ENCODE measurements around the gene CD3D.

The CD3D gene

DNA sequence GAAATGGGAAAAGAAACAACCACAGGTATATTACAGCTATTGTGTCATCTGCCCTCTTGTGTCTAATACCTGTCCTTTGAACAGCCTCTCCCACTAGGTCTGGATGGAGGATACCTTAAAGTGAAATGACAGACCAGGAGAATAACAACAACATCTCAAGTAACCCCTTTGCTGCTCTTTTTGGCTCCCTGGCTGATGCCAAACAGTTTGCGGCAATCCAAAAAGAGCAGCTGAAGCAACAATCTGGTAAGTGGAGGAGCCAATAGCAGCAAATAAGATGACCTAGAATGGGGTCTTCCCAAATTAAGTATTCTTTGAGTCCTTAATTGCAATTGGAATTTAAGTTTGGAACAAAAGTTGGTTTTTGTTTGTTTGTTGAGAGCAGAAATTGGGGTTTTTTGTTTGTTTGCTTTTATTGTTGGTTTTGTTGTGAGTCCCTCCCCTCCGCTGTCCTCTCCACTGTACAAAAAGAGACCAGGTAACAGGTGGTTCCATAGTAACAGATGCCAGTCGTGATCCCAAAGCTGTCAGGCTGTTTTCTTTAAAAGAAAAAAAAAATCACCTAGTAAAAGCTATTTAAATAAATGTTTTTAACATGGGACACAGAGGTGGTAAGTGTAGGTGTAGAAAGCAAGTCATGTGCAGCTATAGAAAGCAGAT lies 22.6 kb upstream of the CD3D start:
- Histone ChIP-seq H2AFZ (ENCODE audit: low read length, unreplicated experiment) (no peak overlapping the region), H3K4me1 (ENCODE audit: control insufficient read depth, insufficient read depth, low read length, unreplicated experiment) (no peaks in the 10 kb centered on the region), H3K36me3 (ENCODE audit: insufficient read depth, low read length) (peaks cover 17% of the 10 kb centered on the region), H3K27me3 (ENCODE audit: insufficient read depth, low read length) (no peaks in the 10 kb centered on the region), H3K79me2 (ENCODE audit: control insufficient read depth, insufficient read depth, low read length, unreplicated experiment) (peaks cover 31% of the 10 kb centered on the region), H3K27ac (ENCODE audit: low read depth, low read length) (no peak overlapping the region), H3K4me3 (ENCODE audit: low read depth, low read length) (no peak overlapping the region)

- Histone ChIP-seq H3K4me1 (ENCODE audit: control insufficient read depth, insufficient read depth, low read length, unreplicated experiment) (no peaks in the 10 kb centered on the region), H3K27ac (ENCODE audit: low read depth, low read length) (peak within 1 kb of the TSS; percentile 37; the same call in 1 of the 2 replicates), H2AFZ (ENCODE audit: low read length, unreplicated experiment) (peak within 1 kb of the TSS; percentile 99), H3K79me2 (ENCODE audit: control insufficient read depth, insufficient read depth, low read length, unreplicated experiment) (peaks cover 37% of the 10 kb centered on the region), H3K27me3 (ENCODE audit: insufficient read depth, low read length) (no peaks in the 10 kb centered on the region), H3K4me3 (ENCODE audit: low read depth, low read length) (peak within 1 kb of the TSS; percentile 97), H3K36me3 (ENCODE audit: insufficient read depth, low read length) (no peaks in the 10 kb centered on the region)
Observed at GRCh38 chr11:118359295-118359958, 16.9 kb upstream of the CD3D start, which contains the start of gene UBE4A. Gene UBE4A (plus strand): TSS chr11:118359600. CDS start chr11:118365081, 5,481 bp downstream.

- Histone ChIP-seq H3K36me3 (ENCODE audit: insufficient read depth, low read length) (no peaks in the 10 kb centered on the region), H3K4me3 (ENCODE audit: low read depth, low read length) (no peak overlapping the region), H3K27ac (ENCODE audit: low read depth, low read length) (no peak overlapping the region), H2AFZ (ENCODE audit: low read length, unreplicated experiment) (peak overlapping the region; percentile 67), H3K79me2 (ENCODE audit: control insufficient read depth, insufficient read depth, low read length, unreplicated experiment) (peaks cover 35% of the 10 kb centered on the region), H3K27me3 (ENCODE audit: insufficient read depth, low read length) (no peaks in the 10 kb centered on the region), H3K4me1 (ENCODE audit: control insufficient read depth, insufficient read depth, low read length, unreplicated experiment) (no peaks in the 10 kb centered on the region)
Observed at GRCh38 chr11:118358071-118358470, 15.6 kb upstream of the CD3D start.

GRCh38 chr11:118353084-118353710 lies 10.7 kb upstream of the CD3D start:
- H3K4me3 ChIP-seq (ENCODE audit: low read depth, low read length): no peak overlapping the region
- H3K4me1 ChIP-seq (ENCODE audit: control insufficient read depth, insufficient read depth, low read length, unreplicated experiment): no peaks in the 10 kb centered on the region
- no peaks in the 10 kb centered on the region for H3K79me2 ChIP-seq (ENCODE audit: control insufficient read depth, insufficient read depth, low read length, unreplicated experiment)
- H3K27me3 ChIP-seq (ENCODE audit: insufficient read depth, low read length): peaks cover 37% of the 10 kb centered on the region
- no peaks in the 10 kb centered on the region for H3K36me3 ChIP-seq (ENCODE audit: insufficient read depth, low read length)
- no peak overlapping the region for H3K27ac ChIP-seq (ENCODE audit: low read depth, low read length)
- peak overlapping the region; percentile 22 for H2AFZ ChIP-seq (ENCODE audit: low read length, unreplicated experiment)

DNA sequence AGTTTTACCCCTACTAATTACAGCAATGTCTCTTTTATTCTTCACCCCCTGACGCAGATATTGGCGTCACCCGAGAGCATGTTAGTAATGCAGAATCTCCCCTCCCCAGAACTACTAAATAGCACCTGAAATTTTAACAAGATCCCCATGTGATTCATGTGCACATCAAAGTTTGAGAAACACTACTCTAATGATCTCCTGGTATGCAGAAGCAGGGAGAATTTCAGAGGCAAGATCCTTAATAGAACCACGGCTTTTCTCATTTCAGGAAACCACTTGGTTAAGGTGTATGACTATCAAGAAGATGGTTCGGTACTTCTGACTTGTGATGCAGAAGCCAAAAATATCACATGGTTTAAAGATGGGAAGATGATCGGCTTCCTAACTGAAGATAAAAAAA lies 7.0 kb upstream of the CD3D start:
- H3K27me3 ChIP-seq (ENCODE audit: insufficient read depth, low read length): peaks cover 67% of the 10 kb centered on the region
- H2AFZ ChIP-seq (ENCODE audit: low read length, unreplicated experiment): no peak overlapping the region
- no peak overlapping the region for H3K27ac ChIP-seq (ENCODE audit: low read depth, low read length)
- no peak overlapping the region for H3K4me3 ChIP-seq (ENCODE audit: low read depth, low read length)
- H3K36me3 ChIP-seq (ENCODE audit: insufficient read depth, low read length): no peaks in the 10 kb centered on the region
- no peaks in the 10 kb centered on the region for H3K4me1 ChIP-seq (ENCODE audit: control insufficient read depth, insufficient read depth, low read length, unreplicated experiment)
- no peaks in the 10 kb centered on the region for H3K79me2 ChIP-seq (ENCODE audit: control insufficient read depth, insufficient read depth, low read length, unreplicated experiment)

- Histone ChIP-seq H3K4me1 (ENCODE audit: control insufficient read depth, insufficient read depth, low read length, unreplicated experiment) (no peaks in the 10 kb centered on the region), H3K27ac (ENCODE audit: low read depth, low read length) (no peak within 1 kb of the TSS), H3K4me3 (ENCODE audit: low read depth, low read length) (no peak within 1 kb of the TSS)
Observed at GRCh38 chr11:118343981-118344515, 1.5 kb upstream of the CD3D start, which contains the start of gene CD3G. Gene CD3G (plus strand): TSS chr11:118344344. CDS start chr11:118344424, 80 bp downstream.

GRCh38 chr11:118343248-118343647 lies 743 bp upstream of the CD3D start:
- no peak overlapping the region for H3K27ac ChIP-seq (ENCODE audit: low read depth, low read length)
- H2AFZ ChIP-seq (ENCODE audit: low read length, unreplicated experiment): no peak overlapping the region
- H3K4me1 ChIP-seq (ENCODE audit: control insufficient read depth, insufficient read depth, low read length, unreplicated experiment): no peaks in the 10 kb centered on the region
- H3K27me3 ChIP-seq (ENCODE audit: insufficient read depth, low read length): peaks cover 68% of the 10 kb centered on the region
- H3K79me2 ChIP-seq (ENCODE audit: control insufficient read depth, insufficient read depth, low read length, unreplicated experiment): no peaks in the 10 kb centered on the region
- no peaks in the 10 kb centered on the region for H3K36me3 ChIP-seq (ENCODE audit: insufficient read depth, low read length)
- no peak overlapping the region for H3K4me3 ChIP-seq (ENCODE audit: low read depth, low read length)

More at GRCh38 chr11:118343981-118344515, 1.5 kb upstream of the CD3D start, which contains the start of gene CD3G:
- no peaks in the 10 kb centered on the region for H3K36me3 ChIP-seq (ENCODE audit: insufficient read depth, low read length)
- H3K79me2 ChIP-seq (ENCODE audit: control insufficient read depth, insufficient read depth, low read length, unreplicated experiment): no peaks in the 10 kb centered on the region
- H3K27me3 ChIP-seq (ENCODE audit: insufficient read depth, low read length): peaks cover 70% of the 10 kb centered on the region
- H2AFZ ChIP-seq (ENCODE audit: low read length, unreplicated experiment): no peak within 1 kb of the TSS

- H3K79me2 ChIP-seq (ENCODE audit: control insufficient read depth, insufficient read depth, low read length, unreplicated experiment): no peaks in the 10 kb centered on the region
- no peaks in the 10 kb centered on the region for H3K36me3 ChIP-seq (ENCODE audit: insufficient read depth, low read length)
- H3K4me1 ChIP-seq (ENCODE audit: control insufficient read depth, insufficient read depth, low read length, unreplicated experiment): no peaks in the 10 kb centered on the region
- H2AFZ ChIP-seq (ENCODE audit: low read length, unreplicated experiment): no peak overlapping the region
- no peak overlapping the region for H3K27ac ChIP-seq (ENCODE audit: low read depth, low read length)
- H3K4me3 ChIP-seq (ENCODE audit: low read depth, low read length): no peak overlapping the region
- H3K27me3 ChIP-seq (ENCODE audit: insufficient read depth, low read length): peaks cover 56% of the 10 kb centered on the region
Observed at GRCh38 chr11:118341815-118342489, 553 bp downstream of the CD3D start.

GRCh38 chr11:118341261-118341660 lies 1.2 kb downstream of the CD3D start:
- no peaks in the 10 kb centered on the region for H3K36me3 ChIP-seq (ENCODE audit: insufficient read depth, low read length)
- H3K27ac ChIP-seq (ENCODE audit: low read depth, low read length): no peak overlapping the region
- no peaks in the 10 kb centered on the region for H3K4me1 ChIP-seq (ENCODE audit: control insufficient read depth, insufficient read depth, low read length, unreplicated experiment)
- H2AFZ ChIP-seq (ENCODE audit: low read length, unreplicated experiment): no peak overlapping the region
- H3K79me2 ChIP-seq (ENCODE audit: control insufficient read depth, insufficient read depth, low read length, unreplicated experiment): no peaks in the 10 kb centered on the region
- H3K27me3 ChIP-seq (ENCODE audit: insufficient read depth, low read length): peaks cover 57% of the 10 kb centered on the region
- H3K4me3 ChIP-seq (ENCODE audit: low read depth, low read length): no peak overlapping the region

DNA sequence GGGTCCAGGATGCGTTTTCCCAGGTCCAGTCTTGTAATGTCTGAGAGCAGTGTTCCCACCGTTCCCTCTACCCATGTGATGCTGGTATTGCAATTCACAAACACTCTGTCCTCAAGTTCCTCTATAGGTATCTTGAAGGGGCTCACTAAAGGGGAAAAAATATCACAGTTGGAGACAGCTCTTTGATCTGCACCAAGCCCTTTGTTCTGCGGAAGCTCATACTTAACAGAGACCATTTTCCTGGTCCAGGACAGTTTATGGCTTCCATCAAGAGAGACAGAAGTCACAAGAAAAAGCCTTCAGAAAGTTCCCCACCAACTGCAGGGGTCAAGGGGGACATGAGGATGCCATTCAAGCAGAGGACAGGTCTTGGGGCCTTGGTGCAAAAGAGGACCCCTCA lies 2.1 kb downstream of the CD3D start:
- Histone ChIP-seq H3K79me2 (ENCODE audit: control insufficient read depth, insufficient read depth, low read length, unreplicated experiment) (no peaks in the 10 kb centered on the region), H3K4me1 (ENCODE audit: control insufficient read depth, insufficient read depth, low read length, unreplicated experiment) (no peaks in the 10 kb centered on the region), H3K27me3 (ENCODE audit: insufficient read depth, low read length) (peaks cover 53% of the 10 kb centered on the region), H2AFZ (ENCODE audit: low read length, unreplicated experiment) (no peak overlapping the region), H3K4me3 (ENCODE audit: low read depth, low read length) (no peak overlapping the region), H3K27ac (ENCODE audit: low read depth, low read length) (no peak overlapping the region), H3K36me3 (ENCODE audit: insufficient read depth, low read length) (no peaks in the 10 kb centered on the region)
